Subcutaneous abdominal adipose tissue (tissue), 5 donors: ENCODE results near the gene ZNF230.

Experiments used
- H3K27ac ChIP-seq: one replicate; pipeline ENCODE4 v1.7.0; 2013; ENCODE audit warnings: low read depth, mild to moderate bottlenecking, inconsistent platforms, low read length, moderate library complexity
- H3K27me3 ChIP-seq, 5 donors: one replicate each; pipeline ENCODE4 v1.7.0; 2013; ENCODE audit warnings: low read length in 5 of 5, inconsistent platforms in 1 of 5; ENCODE audit not compliant: control insufficient read depth in 5 of 5, insufficient read depth in 4 of 5
- H3K36me3 ChIP-seq, 5 donors: one replicate each; pipeline ENCODE4 v1.7.0; 2013; ENCODE audit warnings: low read length in 5 of 5; ENCODE audit not compliant: control insufficient read depth in 5 of 5, insufficient read depth in 5 of 5
- H3K4me1 ChIP-seq, 5 donors: one replicate each; pipeline ENCODE4 v1.7.0; 2013; ENCODE audit warnings: low read length in 5 of 5, mild to moderate bottlenecking in 3 of 5, moderate library complexity in 1 of 5; ENCODE audit not compliant: control insufficient read depth in 5 of 5, insufficient read depth in 5 of 5
- H3K4me3 ChIP-seq, 5 donors: one replicate each; pipeline ENCODE4 v1.7.0; 2013; ENCODE audit warnings: low read length in 5 of 5, low read depth in 1 of 5
- H3K9ac ChIP-seq, 5 donors: one replicate each; pipeline ENCODE4 v1.7.0; 2013; ENCODE audit warnings: low read length in 5 of 5, mild to moderate bottlenecking in 4 of 5, moderate library complexity in 3 of 5
- H3K9me3 ChIP-seq, 5 donors: one replicate each; pipeline ENCODE4 v1.7.0; 2013; ENCODE audit warnings: low read length in 5 of 5; ENCODE audit not compliant: control insufficient read depth in 5 of 5
- donor health status: healthy.
- donor health status: healthy.
- donor health status: healthy.
- donor health status: healthy.
- donor health status: healthy.

The ZNF230 gene

GRCh38 chr19:44002566-44003460 lies at the start of gene ZNF230:
Gene ZNF230, plus strand, starts transcription at chr19:44002957. Its CDS starts 4,122 bp downstream, at chr19:44007079.
- peak within 1 kb of the TSS; percentile 72 for H3K27ac ChIP-seq
- H3K9me3 ChIP-seq: peaks cover 8 to 23% (median 21%) of the 10 kb centered on the region in 5 donors
- H3K36me3 ChIP-seq: peaks cover 9 to 11% (median 9%) of the 10 kb centered on the region in 5 donors
- peaks cover 0 to 19% (median 18%) of the 10 kb centered on the region in 5 donors for H3K4me1 ChIP-seq
- H3K4me3 ChIP-seq: peak within 1 kb of the TSS; percentile 98 to 99 (median 99)
- H3K27me3 ChIP-seq: no peaks in the 10 kb centered on the region
- peak within 1 kb of the TSS; percentile 77 to 93 (median 92) for H3K9ac ChIP-seq

GRCh38 chr19:43956827-43957226 lies 45.9 kb upstream of the ZNF230 start:
- peak overlapping the region in 1 of 5 donors; percentile 17 for H3K4me3 ChIP-seq
- no peaks in the 10 kb centered on the region for H3K27me3 ChIP-seq
- no peak overlapping the region for H3K9ac ChIP-seq
- H3K4me1 ChIP-seq: no peaks in the 10 kb centered on the region
- no peak overlapping the region for H3K27ac ChIP-seq
- H3K36me3 ChIP-seq: peaks cover 4 to 16% (median 10%) of the 10 kb centered on the region in 5 donors
- peaks cover 36 to 80% (median 72%) of the 10 kb centered on the region in 5 donors for H3K9me3 ChIP-seq

- peak overlapping the region in 4 of 5 donors; percentile 25 to 46 (median 43) for H3K4me3 ChIP-seq
- no peaks in the 10 kb centered on the region for H3K4me1 ChIP-seq
- H3K36me3 ChIP-seq: peaks cover 8 to 21% (median 15%) of the 10 kb centered on the region in 5 donors
- H3K27ac ChIP-seq: no peak overlapping the region
- H3K27me3 ChIP-seq: no peaks in the 10 kb centered on the region
- peaks cover 47 to 90% (median 76%) of the 10 kb centered on the region in 5 donors for H3K9me3 ChIP-seq
- H3K9ac ChIP-seq: no peak overlapping the region
These were observed 44.9 kb upstream of the ZNF230 start for GRCh38 chr19:43957891-43958290.

- Histone ChIP-seq H3K36me3 (peaks cover 26 to 39% (median 27%) of the 10 kb centered on the region in 5 donors), H3K27me3 (no peaks in the 10 kb centered on the region), H3K4me3 (peak overlapping the region; percentile 16 to 59 (median 37)), H3K9ac (no peak overlapping the region), H3K9me3 (peaks cover 61 to 95% (median 78%) of the 10 kb centered on the region in 5 donors), H3K4me1 (no peaks in the 10 kb centered on the region), H3K27ac (no peak overlapping the region)
These were observed 42.3 kb upstream of the ZNF230 start for GRCh38 chr19:43960411-43960810.

GRCh38 chr19:43966079-43966694 lies 36.6 kb upstream of the ZNF230 start:
- H3K9ac ChIP-seq: no peak overlapping the region
- peaks cover 82 to 99% (median 88%) of the 10 kb centered on the region in 5 donors for H3K9me3 ChIP-seq
- H3K4me3 ChIP-seq: peak overlapping the region; percentile 15 to 64 (median 50)
- H3K27ac ChIP-seq: no peak overlapping the region
- H3K4me1 ChIP-seq: no peaks in the 10 kb centered on the region
- H3K36me3 ChIP-seq: peaks cover 52 to 70% (median 65%) of the 10 kb centered on the region in 5 donors
- no peaks in the 10 kb centered on the region for H3K27me3 ChIP-seq

GRCh38 chr19:43976732-43977131 lies 26.0 kb upstream of the ZNF230 start:
- no peak overlapping the region for H3K4me3 ChIP-seq
- H3K4me1 ChIP-seq: no peaks in the 10 kb centered on the region
- H3K27ac ChIP-seq: no peak overlapping the region
- H3K9me3 ChIP-seq: peaks cover 37 to 98% (median 88%) of the 10 kb centered on the region in 5 donors
- H3K9ac ChIP-seq: no peak overlapping the region
- H3K27me3 ChIP-seq: no peaks in the 10 kb centered on the region
- H3K36me3 ChIP-seq: peaks cover 0 to 8% (median 0%) of the 10 kb centered on the region in 5 donors

- H3K9ac ChIP-seq: peak overlapping the region in 2 of 5 donors; percentile 86 to 100
- H3K27me3 ChIP-seq: peaks cover 0 to 5% (median 0%) of the 10 kb centered on the region in 5 donors
- peaks cover 0 to 6% (median 4%) of the 10 kb centered on the region in 5 donors for H3K36me3 ChIP-seq
- peaks cover 19 to 44% (median 23%) of the 10 kb centered on the region in 5 donors for H3K9me3 ChIP-seq
- H3K4me1 ChIP-seq: peaks cover 6 to 13% (median 10%) of the 10 kb centered on the region in 5 donors
- H3K4me3 ChIP-seq: peak overlapping the region; percentile 42 to 99 (median 92)
- peak overlapping the region; percentile 77 for H3K27ac ChIP-seq
These were observed 19.2 kb upstream of the ZNF230 start for GRCh38 chr19:43983544-43983911.

- peak within 1 kb of the TSS; percentile 77 for H3K27ac ChIP-seq
- H3K36me3 ChIP-seq: peaks cover 2 to 11% (median 9%) of the 10 kb centered on the region in 5 donors
- peaks cover 16 to 39% (median 17%) of the 10 kb centered on the region in 5 donors for H3K9me3 ChIP-seq
- peaks cover 6 to 13% (median 10%) of the 10 kb centered on the region in 5 donors for H3K4me1 ChIP-seq
- H3K27me3 ChIP-seq: peaks cover 0 to 5% (median 0%) of the 10 kb centered on the region in 5 donors
- H3K4me3 ChIP-seq: peak within 1 kb of the TSS; percentile 88 to 99 (median 96)
- H3K9ac ChIP-seq: peak within 1 kb of the TSS; percentile 80 to 100 (median 83)
These were observed 18.7 kb upstream of the ZNF230 start, which contains the start of gene ZNF155 for GRCh38 chr19:43983912-43984686. Gene ZNF155, plus strand, starts transcription at chr19:43984188. Its CDS starts 4,356 bp downstream, at chr19:43988544.

- Histone ChIP-seq H3K9ac (peak overlapping the region in 4 of 5 donors; percentile 80 to 86 (median 82)), H3K27ac (peak overlapping the region; percentile 77), H3K36me3 (peaks cover 7 to 16% (median 14%) of the 10 kb centered on the region in 5 donors), H3K4me3 (peak overlapping the region; percentile 88 to 99 (median 96)), H3K4me1 (peaks cover 6 to 13% (median 10%) of the 10 kb centered on the region in 5 donors), H3K9me3 (peaks cover 13 to 33% (median 15%) of the 10 kb centered on the region in 5 donors), H3K27me3 (peaks cover 0 to 5% (median 0%) of the 10 kb centered on the region in 5 donors)
These were observed 18.1 kb upstream of the ZNF230 start for GRCh38 chr19:43984687-43985000.
